Endothelial cell of umbilical vein (primary cell): ENCODE measurements around the gene UGT1A3.

Source experiments
- CTCF ChIP-seq, 2 donors: IDR thresholded peaks; 1 replicate in 1 of 2; 2 replicates in 1 of 2; pipeline ENCODE4 v1.5.1; 2011; ENCODE audit warnings: low read length in 2 of 2, mild to moderate bottlenecking in 2 of 2, moderate library complexity in 2 of 2, control low read depth in 1 of 2, inconsistent platforms in 1 of 2, low read depth in 1 of 2; ENCODE audit not compliant: insufficient read depth in 1 of 2; ENCODE audit errors: extremely low read depth in 1 of 2
- EZH2 ChIP-seq: IDR thresholded peaks from 2 replicates; pipeline ENCODE4 v1.6.1; 2012; ENCODE audit warnings: borderline replicate concordance, low read depth, mild to moderate bottlenecking, moderate library complexity, low read length, inconsistent platforms; ENCODE audit not compliant: severe bottlenecking
- FOS ChIP-seq: IDR thresholded peaks from 2 replicates; pipeline ENCODE4 v1.6.1; 2011; ENCODE audit warnings: mild to moderate bottlenecking, low read length, moderate library complexity, borderline replicate concordance; ENCODE audit not compliant: insufficient read depth
- MAX ChIP-seq: IDR thresholded peaks from 2 replicates; pipeline ENCODE4 v1.6.1; 2011; ENCODE audit not compliant: insufficient read depth, insufficient read length
- POLR2A ChIP-seq: IDR thresholded peaks from 2 replicates; pipeline ENCODE4 v1.6.1; 2012; ENCODE audit warnings: low read depth, mild to moderate bottlenecking, control low read depth, low read length
- POLR2AphosphoS5 ChIP-seq: IDR thresholded peaks from 2 replicates; pipeline ENCODE4 v1.6.1; 2012; ENCODE audit warnings: low read depth, mild to moderate bottlenecking, control low read depth, low read length, moderate library complexity; ENCODE audit not compliant: insufficient read depth

- no peak for TF ChIP-seq FOS
- TF ChIP-seq POLR2AphosphoS5 = no peak
- TF ChIP-seq CTCF (IDR thresholded peaks at IDR 0.05; ENCODE audit: extremely low read depth in 1 of 2, insufficient read depth in 1 of 2, low read depth in 1 of 2, low read length in 2 of 2) = no peak
- TF ChIP-seq EZH2 = no peak
- TF ChIP-seq POLR2A = no peak
- no peak for TF ChIP-seq MAX
Observed at GRCh38 chr2:233822101-233822771, 93.4 kb downstream of the UGT1A3 start.
